Embryonic facial prominence (tissue), 1 donor: ENCODE results near the gene FGB.

Experiments
- DNase-seq: peaks from one replicate; pipeline ENCODE4 v3.0.0-alpha.2; 2016; ENCODE audit errors: extremely low spot score

Gene FGB

DNA sequence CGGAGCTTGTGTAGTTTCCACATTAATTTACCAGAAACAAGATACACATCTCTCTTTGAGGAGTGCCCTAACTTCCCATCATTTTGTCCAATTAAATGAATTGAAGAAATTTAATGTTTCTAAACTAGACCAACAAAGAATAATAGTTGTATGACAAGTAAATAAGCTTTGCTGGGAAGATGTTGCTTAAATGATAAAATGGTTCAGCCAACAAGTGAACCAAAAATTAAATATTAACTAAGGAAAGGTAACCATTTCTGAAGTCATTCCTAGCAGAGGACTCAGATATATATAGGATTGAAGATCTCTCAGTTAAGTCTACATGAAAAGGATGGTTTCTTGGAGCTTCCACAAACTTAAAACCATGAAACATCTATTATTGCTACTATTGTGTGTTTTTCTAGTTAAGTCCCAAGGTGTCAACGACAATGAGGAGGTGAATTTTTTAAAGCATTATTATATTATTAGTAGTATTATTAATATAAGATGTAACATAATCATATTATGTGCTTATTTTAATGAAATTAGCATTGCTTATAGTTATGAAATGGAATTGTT is at the start of gene FGB:
Gene FGB, plus strand, starts transcription at position 315 of the 558 bp plus-strand sequence. Its CDS starts 8 bp downstream, at position 323.
- DNase-seq: no peak

DNA sequence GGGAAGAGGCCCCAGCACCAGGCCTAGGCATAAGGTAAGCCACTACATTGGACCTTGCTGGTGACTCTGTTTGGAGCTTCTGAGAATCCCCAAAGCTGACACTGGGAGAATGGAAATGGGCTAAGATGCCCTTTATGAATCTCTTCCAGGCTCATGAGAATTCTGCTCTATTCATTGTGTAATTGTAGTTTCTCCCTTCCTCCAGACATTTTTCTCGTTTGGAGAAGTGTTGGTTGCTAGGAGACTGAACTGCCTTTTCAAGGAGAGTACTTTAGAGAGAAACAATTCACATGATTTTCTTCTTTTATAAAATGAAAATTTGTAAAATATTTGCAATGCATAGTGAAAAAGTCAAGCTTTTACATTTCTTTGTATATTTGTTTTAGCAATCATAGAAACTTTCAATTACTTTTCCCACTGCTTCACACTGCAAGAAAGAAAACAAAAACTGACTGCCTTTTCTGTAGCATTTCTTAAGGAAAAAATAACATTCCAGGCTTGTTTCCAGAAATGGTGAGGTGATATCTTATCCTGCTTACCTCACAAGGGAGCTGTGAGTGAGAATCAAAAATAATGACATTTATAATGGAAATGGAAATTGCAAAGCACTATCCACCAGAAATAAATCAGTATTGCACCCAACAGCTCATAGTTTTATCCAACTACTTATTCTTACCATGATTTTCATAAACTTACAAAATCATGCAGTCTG is 46.3 kb upstream of the FGB start:
- DNase-seq: no peak

DNA sequence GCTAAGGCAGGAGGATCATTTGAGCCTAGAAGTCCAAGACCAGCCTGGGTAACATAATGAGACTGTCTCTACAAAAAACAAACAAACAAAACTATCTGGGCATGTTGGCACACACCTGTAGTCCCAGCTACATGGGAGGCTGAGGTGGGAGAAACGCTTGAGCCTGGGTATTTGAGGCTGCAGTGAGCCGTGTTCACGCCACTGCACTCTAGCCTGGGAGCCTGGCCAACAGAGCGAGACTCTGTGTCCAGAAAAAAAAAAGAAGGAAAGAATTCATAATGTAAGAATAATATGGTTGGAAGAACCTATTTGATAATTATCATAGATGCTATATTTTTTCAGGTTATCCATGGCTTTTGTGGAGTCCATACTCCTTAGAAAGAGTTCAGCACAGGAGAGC is 45.2 kb upstream of the FGB start:
- no peak for DNase-seq

DNA sequence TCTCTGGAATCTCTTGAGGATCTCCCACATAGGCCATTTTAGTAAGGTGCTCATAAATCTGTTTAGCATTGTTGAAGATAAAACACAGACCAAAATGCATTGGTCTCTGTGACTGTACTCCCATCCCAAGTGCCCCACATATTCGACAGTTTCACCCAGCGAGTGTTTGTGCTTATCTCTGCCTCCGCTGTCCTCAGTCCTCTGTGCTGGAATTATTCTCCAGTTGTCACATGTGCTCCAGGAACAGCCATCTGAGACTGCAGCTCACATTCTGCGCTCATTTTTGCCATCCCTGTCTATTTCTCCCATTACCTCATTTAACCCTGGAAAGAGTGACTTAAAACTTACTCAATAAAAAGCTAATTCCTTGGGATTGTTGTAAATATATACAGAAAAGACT is 43.6 kb upstream of the FGB start:
- DNase-seq: no peak

DNA sequence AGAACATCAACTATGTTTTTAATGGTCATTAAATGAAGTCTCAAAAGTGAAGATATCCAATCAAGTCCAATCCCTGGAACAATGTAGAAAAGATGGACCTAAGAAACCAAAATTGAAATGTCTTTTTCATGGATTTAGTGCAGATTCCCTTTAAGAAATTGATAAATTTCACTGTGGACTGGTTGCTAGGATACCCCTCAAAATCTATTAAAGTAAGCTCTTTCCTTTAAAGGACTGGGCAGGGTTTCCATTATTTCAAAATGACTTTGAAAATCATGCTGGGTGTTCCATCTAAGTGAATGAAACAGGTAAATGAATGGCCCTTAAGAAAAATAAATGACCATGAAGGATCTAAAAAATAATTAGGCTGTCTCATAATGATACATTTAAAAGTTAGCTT is 41.2 kb upstream of the FGB start:
- DNase-seq: no peak

DNA sequence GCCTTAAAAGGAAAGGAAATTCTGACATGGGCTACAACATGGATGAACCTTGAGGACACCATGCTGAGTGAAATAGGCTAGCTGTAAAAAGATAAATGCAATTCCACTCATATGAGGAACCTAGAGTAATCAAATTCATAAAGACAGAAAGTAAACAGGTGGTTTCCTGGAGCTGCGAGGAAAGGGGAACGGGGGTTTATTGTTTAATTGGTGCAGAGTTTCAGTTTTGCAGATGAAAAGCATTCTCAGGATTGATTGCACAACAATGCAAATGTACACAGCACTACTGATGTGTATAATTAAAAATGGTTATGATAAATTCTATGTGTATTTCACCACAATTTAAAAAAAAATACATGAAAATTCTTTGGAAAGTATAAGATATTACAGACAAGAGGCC is 36.7 kb upstream of the FGB start:
- DNase-seq: no peak

DNA sequence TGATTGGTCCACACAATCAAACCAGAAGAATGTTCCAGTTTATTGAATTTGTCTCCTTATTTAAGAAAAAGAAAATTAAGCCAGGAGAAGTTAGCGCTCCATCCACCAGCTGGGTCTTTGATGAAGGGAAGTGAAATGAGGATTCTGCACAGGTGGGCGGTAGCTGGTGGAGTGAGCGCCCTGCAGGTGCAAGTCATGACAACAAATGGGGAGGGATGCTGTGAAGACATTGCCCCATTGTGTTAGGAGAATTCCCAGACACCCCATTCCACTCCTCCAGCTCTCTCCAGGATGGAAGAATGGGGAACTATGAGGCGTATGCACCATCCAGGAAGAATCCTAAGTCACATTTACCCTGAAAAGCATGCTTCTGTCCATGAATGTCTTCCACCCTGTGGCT is 35.5 kb upstream of the FGB start:
- DNase-seq: no peak

DNA sequence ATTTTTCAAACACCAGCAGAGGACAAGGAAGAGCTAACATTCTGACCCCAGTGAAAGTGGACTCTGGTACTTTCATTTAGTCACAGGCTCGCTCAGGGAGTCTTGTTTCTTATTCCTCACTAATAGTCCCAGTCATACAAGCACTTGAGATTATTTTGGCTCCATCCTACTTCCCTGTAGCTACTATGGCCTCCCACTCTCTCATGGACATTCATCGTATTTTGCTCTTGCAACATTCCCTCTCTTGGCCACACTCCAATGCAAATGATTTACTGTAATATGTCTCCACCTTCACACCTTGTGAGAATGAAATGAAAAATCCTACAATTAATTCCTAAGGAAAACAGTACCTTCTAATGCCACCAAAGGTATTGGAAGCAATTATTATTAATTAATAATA is 33.9 kb upstream of the FGB start:
- no peak for DNase-seq

DNA sequence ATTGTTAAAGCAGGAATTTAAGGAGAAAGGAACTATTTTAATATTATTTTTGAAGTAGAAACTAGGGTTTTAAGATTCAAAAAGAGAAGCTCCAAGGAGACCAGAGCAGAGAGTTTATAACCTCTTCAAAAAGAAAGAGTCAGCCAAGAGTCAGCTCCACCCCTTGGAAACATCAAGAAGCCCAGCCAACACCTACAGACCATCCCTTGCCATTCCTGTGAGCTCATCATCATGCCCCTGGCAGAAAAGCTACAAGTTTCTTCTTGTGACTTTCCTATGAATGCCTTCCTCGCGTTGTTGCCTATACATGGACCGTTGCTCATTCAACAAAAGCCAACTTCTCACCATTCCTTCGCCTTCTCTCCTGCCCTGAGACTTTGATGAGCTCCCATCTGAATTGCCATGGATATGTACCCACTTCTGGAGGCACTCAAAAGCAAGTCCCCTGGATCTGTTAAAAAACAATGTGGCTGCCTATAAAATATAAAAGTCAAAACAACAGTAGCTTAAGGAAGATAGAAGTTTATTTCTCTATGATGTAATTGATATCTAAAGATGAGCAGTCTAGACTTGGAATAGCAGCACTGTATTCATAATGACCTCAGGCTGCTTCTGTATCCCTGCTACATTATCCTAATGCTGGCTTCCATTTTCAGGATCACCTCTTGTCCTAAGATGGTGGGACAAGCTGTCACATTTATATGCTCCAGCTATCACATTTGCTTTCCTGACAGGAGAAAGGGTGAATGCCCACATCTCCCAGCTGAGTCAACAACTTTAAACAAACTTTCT is 32.9 kb upstream of the FGB start:
- no peak for DNase-seq

DNA sequence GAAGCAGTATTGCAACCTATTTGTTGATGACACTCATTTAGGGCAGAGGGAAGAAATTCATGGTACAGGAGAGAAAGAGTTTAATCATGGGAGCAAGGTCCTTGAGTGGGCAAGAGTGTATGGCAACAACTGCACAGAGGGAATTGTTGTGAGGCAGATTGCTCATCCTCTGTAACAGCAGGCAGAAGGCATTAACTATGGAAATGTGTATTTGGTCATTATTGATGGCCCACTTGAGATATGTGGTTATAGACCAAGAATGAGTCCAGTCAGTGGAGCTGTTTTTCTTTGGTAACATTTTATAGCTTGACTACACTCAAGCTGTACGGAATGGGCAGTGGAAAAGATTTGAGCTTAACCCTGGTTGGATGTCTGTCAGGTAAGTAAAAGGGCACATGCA is 28.5 kb upstream of the FGB start:
- DNase-seq: no peak

DNA sequence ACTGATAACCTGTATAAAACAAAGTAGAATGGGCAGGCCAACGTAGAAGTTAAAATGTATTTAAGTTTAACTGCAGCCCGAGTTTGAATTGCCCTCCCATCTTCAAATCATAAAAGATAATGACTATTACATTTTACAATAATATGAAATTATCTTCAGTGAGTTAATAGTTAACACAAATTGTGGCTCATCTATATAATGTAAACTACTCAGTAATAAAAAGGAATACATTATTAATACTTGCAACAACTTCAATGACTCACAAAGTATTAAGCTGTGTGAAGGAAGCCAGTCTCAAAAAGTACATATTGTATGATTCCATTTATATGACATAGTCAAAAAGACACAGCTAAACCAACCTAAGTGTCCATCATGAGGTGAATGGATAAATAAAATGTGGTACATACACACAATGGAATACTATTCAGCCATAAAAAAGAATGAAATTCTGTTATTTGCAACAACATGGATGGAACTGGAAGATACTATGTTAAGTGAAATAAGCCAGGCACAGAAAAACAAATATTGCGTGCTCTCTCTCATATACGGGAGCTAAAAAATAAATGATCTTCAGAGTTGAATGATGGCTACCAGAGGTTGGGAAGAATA is 20.4 kb upstream of the FGB start:
- no peak for DNase-seq

DNA sequence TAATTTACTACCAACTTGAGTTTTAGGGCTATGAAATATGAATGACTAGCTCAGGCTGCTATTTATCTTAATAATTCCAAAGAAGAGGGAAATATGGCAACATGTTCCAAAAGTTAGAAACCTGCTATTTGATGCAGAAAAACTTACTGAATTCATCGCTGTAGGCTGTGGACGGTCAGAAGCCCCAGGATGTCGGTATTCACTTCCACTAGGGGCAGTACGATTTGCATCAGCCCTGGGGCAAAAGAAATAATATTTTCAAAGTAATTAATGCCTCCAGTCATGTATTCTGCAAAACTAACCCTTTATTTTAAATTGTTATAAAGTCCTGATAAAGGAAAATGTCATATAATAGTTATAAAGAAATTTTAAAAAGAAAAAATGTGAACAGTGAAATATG is 17.1 kb upstream of the FGB start:
- DNase-seq: no peak

DNA sequence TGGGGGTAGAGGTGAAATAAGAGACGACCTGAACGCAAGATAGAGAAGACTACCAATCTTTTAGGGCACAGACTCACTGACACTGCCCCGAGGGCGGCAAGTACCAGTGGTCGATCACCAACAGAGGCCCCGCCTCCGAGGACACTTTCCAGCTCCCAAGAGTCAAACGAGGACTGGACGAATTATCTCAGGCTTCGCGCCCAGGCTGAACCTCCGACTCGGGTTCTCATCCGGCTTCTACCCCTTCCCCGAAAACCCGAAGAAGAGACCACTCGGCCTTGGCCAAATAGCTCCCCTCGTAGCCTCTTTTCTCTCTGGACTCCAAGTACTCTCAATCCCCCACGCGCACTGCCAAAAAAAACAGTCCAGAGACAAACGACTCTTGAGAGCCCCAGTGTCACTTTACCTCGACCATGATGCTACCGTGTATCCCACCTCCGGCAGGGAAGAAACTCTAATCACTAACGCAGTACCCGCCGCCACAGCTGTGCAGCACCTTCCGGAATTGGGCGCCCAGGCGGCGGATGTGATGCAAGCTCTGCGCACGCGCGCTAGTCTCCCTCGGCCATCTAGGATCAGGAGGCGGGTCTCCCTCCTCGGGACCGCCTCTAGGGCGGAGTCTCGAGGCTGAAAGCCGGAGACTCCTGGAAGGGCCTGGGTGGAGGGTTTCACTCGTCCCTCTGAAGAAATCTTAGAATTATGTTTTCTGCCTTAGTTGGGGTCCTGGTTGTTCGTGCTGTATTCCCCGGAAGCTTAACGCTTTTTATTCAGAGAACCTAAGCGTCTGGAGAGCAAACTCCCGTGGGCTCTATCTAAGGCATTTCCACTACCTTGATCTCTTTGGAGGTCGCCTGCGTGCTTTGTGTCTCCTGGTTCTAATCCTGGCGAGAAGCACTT is 12.7 kb upstream of the FGB start, which contains the start of gene PLRG1:
Gene PLRG1, minus strand, starts transcription at position 507 of the 897 bp plus-strand sequence. Its CDS starts 92 bp downstream, at position 415.
- DNase-seq: peak; percentile 94

DNA sequence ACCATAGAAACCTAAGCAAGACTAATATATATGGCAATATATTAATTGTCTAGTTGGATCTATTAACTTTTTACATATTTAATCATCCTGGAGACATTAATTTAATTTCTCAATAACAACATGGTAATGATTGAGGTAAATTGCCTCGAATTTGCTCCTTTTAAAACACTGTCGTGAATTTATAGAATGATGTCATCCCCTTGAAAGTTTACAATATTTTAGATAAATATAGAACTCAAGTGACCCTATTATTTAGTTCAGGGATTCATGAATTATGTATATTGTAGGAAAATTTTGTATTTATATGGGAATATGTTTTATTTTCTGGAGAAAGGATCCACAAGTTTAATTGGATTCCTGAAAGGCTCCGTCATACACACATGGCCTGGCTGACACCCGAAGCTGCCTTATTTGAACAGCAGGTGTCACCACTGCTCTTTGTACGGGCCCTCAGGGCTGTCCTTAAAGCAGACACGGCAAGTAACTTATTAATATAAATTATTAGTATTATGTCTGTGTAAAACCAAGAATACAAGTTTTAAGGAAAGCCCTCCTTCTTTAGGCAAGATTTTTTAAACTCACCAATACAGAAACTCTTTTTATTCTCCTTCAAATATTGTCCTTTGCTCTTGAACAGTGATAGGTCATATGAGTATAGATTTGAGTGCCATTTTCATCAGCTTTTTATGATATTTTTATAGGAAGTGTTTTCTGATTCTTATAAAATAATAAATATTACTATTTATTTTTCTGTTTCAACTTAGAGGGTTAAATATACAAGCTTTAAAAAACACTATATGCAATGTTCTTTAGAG is 10.7 kb upstream of the FGB start:
- peak; percentile 57 for DNase-seq

DNA sequence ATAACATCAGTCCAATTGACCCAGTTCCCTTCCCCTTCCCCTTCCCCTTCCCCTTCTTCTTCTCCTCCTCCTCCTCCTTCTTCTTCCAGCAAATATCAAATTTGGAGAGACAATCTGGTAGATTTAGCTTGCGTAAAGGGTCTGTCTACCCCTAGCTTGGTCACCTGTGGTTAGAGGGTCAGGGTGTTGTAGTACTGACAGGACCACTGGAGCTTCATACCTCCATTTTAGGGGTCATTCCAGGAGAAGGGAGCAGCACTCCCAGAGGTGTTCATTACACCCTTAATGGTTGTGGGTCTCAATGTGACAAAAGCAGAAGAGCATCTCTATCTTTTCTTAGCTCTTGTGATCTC is 3.7 kb upstream of the FGB start:
- DNase-seq: no peak

DNA sequence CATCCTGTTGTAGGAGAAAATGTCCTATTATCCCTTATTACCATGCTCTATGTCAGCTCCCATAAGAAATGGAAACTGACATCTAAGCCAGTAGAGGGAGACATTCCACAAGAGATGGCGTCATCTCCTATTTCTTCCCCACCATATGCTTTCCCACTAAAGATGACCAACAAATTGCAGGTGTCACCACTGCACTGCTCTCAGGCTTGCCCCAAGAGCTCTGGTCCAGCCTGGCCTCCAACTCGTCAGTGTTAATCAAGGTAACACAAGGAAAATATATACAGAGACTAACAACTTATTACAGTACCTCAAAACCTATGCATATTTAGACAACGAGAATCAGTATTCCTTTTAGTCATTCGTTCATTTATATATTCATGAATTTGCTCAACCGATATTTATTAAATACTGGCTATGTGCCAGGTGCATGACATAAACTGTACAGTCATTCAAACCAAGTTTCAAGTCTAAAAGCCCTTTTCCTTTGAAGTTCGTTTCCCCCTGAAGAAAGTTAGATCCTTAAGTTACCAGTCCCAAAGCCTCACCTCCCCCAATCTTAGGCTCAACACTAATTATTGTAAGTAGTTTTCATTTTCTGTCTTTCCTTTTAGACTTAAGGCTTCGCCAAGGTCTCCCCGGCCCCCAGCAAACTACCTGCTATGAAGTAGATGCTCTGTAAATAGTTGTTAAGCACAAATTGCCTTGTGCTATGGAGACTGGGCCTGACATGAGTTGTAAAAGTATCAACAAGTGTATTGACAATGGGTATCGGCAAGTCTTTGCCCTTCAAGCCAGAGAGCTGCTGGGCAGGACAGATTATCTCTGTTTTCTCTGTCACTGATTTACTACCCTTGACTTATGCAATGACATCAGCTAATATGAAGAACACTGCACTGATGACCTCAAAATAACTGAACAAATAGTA is 3.1 kb upstream of the FGB start:
- no peak for DNase-seq

DNA sequence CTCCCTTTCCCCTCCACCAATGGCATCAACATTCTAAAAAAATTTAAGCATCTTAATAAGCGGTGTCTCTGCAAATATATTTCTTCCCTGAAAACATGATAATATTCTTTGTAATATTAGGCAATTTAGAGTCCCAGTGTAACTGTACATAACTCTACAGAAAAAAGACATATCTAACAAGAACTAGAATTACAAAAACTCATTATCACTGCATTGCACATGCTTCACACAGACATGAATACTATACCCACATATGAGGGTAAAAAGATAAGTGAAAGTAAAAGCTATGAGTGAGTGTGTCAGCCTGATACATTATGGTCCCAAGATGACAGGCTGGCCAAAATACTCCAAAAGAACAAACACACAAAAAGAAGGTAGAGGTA is 2.4 kb upstream of the FGB start:
- DNase-seq: no peak

DNA sequence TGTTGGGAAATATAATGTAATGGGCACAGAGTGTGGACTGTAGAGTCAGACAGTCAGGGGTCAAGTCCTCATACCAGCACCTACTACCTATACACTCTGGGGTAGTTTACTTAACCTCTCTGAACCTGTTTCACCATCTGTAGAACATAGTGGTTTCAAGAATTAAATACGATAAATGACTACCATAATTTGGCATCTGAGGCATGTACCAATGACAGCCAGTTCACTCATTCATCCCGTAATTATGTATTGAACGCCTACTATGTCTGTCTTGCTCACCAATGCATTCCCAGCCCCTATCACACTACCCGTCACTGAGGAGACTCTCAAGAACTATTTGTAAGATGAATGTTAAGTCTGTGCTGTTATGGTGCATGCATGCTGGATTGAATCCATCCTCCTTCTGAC is 2.0 kb upstream of the FGB start:
- no peak for DNase-seq

DNA sequence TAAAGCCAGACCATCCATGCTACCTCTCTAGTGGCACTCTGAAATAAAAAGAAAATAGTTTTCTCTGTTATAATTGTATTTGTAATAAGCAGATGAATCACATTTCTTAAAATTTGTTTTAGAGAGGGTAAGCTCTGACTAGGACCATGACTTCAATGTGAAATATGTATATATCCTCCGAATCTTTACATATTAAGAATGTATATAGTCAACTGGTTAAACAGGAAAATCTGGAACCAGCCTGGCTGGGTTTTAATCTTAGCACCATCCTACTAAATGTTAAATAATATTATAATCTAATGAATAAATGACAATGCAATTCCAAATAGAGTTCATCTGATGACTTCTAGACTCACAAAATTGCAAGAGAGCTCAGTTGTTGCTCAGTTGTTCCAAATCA is 1.5 kb downstream of the FGB start:
- no peak for DNase-seq

DNA sequence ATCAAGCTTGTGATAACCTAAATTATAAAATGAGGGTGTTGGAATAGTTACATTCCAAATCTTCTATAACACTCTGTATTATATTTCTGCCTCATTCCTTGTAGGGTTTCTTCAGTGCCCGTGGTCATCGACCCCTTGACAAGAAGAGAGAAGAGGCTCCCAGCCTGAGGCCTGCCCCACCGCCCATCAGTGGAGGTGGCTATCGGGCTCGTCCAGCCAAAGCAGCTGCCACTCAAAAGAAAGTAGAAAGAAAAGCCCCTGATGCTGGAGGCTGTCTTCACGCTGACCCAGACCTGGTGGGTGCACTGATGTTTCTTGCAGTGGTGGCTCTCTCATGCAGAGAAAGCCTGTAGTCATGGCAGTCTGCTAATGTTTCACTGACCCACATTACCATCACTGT is 2.9 kb downstream of the FGB start:
- DNase-seq: no peak
